Measurements from ENCODE around the gene LRPAP1. TPM values are rescaled to one million over a fixed set of nuclear protein-coding genes. Genes with fewer than 3 reads are reported as not detected.
"Not testable (repeated sequence)": the region's sequence is repeated elsewhere in the genome, so short reads cannot be mapped to it uniquely, and the experiment has no call there.

The LRPAP1 gene
- total RNA-seq, 1 donor, result 82.9 TPM

GRCh38 chr4:3513807-3514206 is 18.4 kb downstream of the LRPAP1 start:
- H3K27ac ChIP-seq (ENCODE audit: low read depth, low read length), result no peak overlapping the region
- no peaks in the 10 kb centered on the region for H3K4me1 ChIP-seq (ENCODE audit: insufficient read depth, low read length)
- no peaks in the 10 kb centered on the region for H3K9me3 ChIP-seq (ENCODE audit: low read depth, low read length)
- H3K36me3 ChIP-seq (ENCODE audit: insufficient read depth, low read length), result peaks cover 65% of the 10 kb centered on the region
- no peak overlapping the region for H3K4me3 ChIP-seq (ENCODE audit: insufficient read depth, low read length)
- TF ChIP-seq CTCF (IDR thresholded peaks at IDR 0.05; ENCODE audit: extremely low read depth, low read depth, low read length), result no peak
- no peak overlapping the region for H3K4me2 ChIP-seq (ENCODE audit: insufficient read depth, low read length)
- H2AFZ ChIP-seq (ENCODE audit: low read length), result no peak overlapping the region
- no peak for DNase-seq (ENCODE audit: insufficient read length, low spot score, missing footprints)
- H3K79me2 ChIP-seq (ENCODE audit: insufficient read depth, low read length), result no peaks in the 10 kb centered on the region
- H4K20me1 ChIP-seq (ENCODE audit: insufficient read depth, low read length), result peaks cover 3% of the 10 kb centered on the region
- H3K27me3 ChIP-seq (ENCODE audit: insufficient read depth, low read length), result no peaks in the 10 kb centered on the region

- no peak for TF ChIP-seq CTCF (IDR thresholded peaks at IDR 0.05; ENCODE audit: extremely low read depth, low read depth, low read length)
- Histone ChIP-seq H3K4me2 (ENCODE audit: insufficient read depth, low read length) (no peak overlapping the region), H3K79me2 (ENCODE audit: insufficient read depth, low read length) (no peaks in the 10 kb centered on the region), H2AFZ (ENCODE audit: low read length) (no peak overlapping the region), H3K27me3 (ENCODE audit: insufficient read depth, low read length) (no peaks in the 10 kb centered on the region), H3K36me3 (ENCODE audit: insufficient read depth, low read length) (peaks cover 65% of the 10 kb centered on the region), H3K9me3 (ENCODE audit: low read depth, low read length) (no peaks in the 10 kb centered on the region), H3K27ac (ENCODE audit: low read depth, low read length) (no peak overlapping the region), H3K4me3 (ENCODE audit: insufficient read depth, low read length) (no peak overlapping the region), H4K20me1 (ENCODE audit: insufficient read depth, low read length) (peaks cover 7% of the 10 kb centered on the region), H3K4me1 (ENCODE audit: insufficient read depth, low read length) (no peaks in the 10 kb centered on the region)
- no peak for DNase-seq (ENCODE audit: insufficient read length, low spot score, missing footprints)
Measured at GRCh38 chr4:3512719-3513118, 19.5 kb downstream of the LRPAP1 start.

- Histone ChIP-seq H2AFZ (ENCODE audit: low read length) (no peak overlapping the region), H3K79me2 (ENCODE audit: insufficient read depth, low read length) (no peaks in the 10 kb centered on the region), H3K27me3 (ENCODE audit: insufficient read depth, low read length) (no peaks in the 10 kb centered on the region), H3K27ac (ENCODE audit: low read depth, low read length) (no peak overlapping the region), H3K9me3 (ENCODE audit: low read depth, low read length) (no peaks in the 10 kb centered on the region), H3K36me3 (ENCODE audit: insufficient read depth, low read length) (peaks cover 61% of the 10 kb centered on the region), H3K4me3 (ENCODE audit: insufficient read depth, low read length) (no peak overlapping the region), H3K4me1 (ENCODE audit: insufficient read depth, low read length) (no peaks in the 10 kb centered on the region), H3K4me2 (ENCODE audit: insufficient read depth, low read length) (no peak overlapping the region), H4K20me1 (ENCODE audit: insufficient read depth, low read length) (peaks cover 7% of the 10 kb centered on the region)
- no peak for DNase-seq (ENCODE audit: insufficient read length, low spot score, missing footprints)
- TF ChIP-seq CTCF (IDR thresholded peaks at IDR 0.05; ENCODE audit: extremely low read depth, low read depth, low read length), result no peak
Measured at GRCh38 chr4:3512279-3512678, 19.9 kb downstream of the LRPAP1 start.

GRCh38 chr4:3511601-3512000 is 20.6 kb downstream of the LRPAP1 start:
- H3K27ac ChIP-seq (ENCODE audit: low read depth, low read length); H3K4me1 ChIP-seq (ENCODE audit: insufficient read depth, low read length); H2AFZ ChIP-seq (ENCODE audit: low read length); H4K20me1 ChIP-seq (ENCODE audit: insufficient read depth, low read length); H3K79me2 ChIP-seq (ENCODE audit: insufficient read depth, low read length); DNase-seq (ENCODE audit: insufficient read length, low spot score, missing footprints); H3K4me2 ChIP-seq (ENCODE audit: insufficient read depth, low read length); H3K4me3 ChIP-seq (ENCODE audit: insufficient read depth, low read length); H3K27me3 ChIP-seq (ENCODE audit: insufficient read depth, low read length); H3K9me3 ChIP-seq (ENCODE audit: low read depth, low read length): not testable (repeated sequence)
- peaks cover 54% of the 10 kb centered on the region for H3K36me3 ChIP-seq (ENCODE audit: insufficient read depth, low read length)
